ENCODE results near the gene TBC1D5.

TBC1D5 gene

GRCh38 chr3:17179381-17180205 lies 562.8 kb downstream of the TBC1D5 start:
- in situ Hi-C loops (cut with HindIII; ENCODE audit: low pct_ligation_motif_present, low sequenced_read_pairs): no loop called here
- peak; percentile 61 for DNase-seq
- no peaks in the 10 kb centered on the region for H3K27me3 ChIP-seq (replicated peaks)
- no peaks in the 10 kb centered on the region for H3K36me3 ChIP-seq (replicated peaks)
- H3K27ac ChIP-seq: no peak overlapping the region
- no peak overlapping the region for H3K4me3 ChIP-seq (ENCODE audit: low read depth, low read length)
- no peak for TF ChIP-seq CTCF (IDR thresholded peaks at IDR 0.05; ENCODE audit: low read depth, low read length, missing control alignments)

GRCh38 chr3:17176757-17177156 lies 565.7 kb downstream of the TBC1D5 start:
- Histone ChIP-seq H3K4me3 (ENCODE audit: low read depth, low read length) (no peak overlapping the region), H3K27me3 (replicated peaks) (no peaks in the 10 kb centered on the region), H3K36me3 (replicated peaks) (no peaks in the 10 kb centered on the region), H3K27ac (no peak overlapping the region)
- in situ Hi-C loops (cut with HindIII; ENCODE audit: low pct_ligation_motif_present, low sequenced_read_pairs): no loop called here
- DNase-seq: no peak
- peak; percentile 36 for TF ChIP-seq CTCF (IDR thresholded peaks at IDR 0.05; ENCODE audit: low read depth, low read length, missing control alignments)

- Histone ChIP-seq H3K27ac (peak overlapping the region; percentile 1), H3K4me3 (ENCODE audit: low read depth, low read length) (no peak overlapping the region), H3K27me3 (replicated peaks) (no peaks in the 10 kb centered on the region), H3K36me3 (replicated peaks) (no peaks in the 10 kb centered on the region)
- in situ Hi-C loops (cut with HindIII; ENCODE audit: low pct_ligation_motif_present, low sequenced_read_pairs): no loop called here
- peak; percentile 43 for DNase-seq
- no peak for TF ChIP-seq CTCF (IDR thresholded peaks at IDR 0.05; ENCODE audit: low read depth, low read length, missing control alignments)
These were observed 567.1 kb downstream of the TBC1D5 start for GRCh38 chr3:17175187-17175807.

- Histone ChIP-seq H3K27ac (no peak overlapping the region), H3K36me3 (replicated peaks) (no peaks in the 10 kb centered on the region), H3K4me3 (ENCODE audit: low read depth, low read length) (no peak overlapping the region), H3K27me3 (replicated peaks) (no peaks in the 10 kb centered on the region)
- no peak for TF ChIP-seq CTCF (IDR thresholded peaks at IDR 0.05; ENCODE audit: low read depth, low read length, missing control alignments)
- in situ Hi-C loops (cut with HindIII; ENCODE audit: low pct_ligation_motif_present, low sequenced_read_pairs): no loop called here
- DNase-seq: no peak
These were observed 576.1 kb downstream of the TBC1D5 start for GRCh38 chr3:17166369-17166768.

- Histone ChIP-seq H3K27ac (no peak overlapping the region), H3K4me3 (ENCODE audit: low read depth, low read length) (no peak overlapping the region), H3K27me3 (replicated peaks) (no peaks in the 10 kb centered on the region), H3K36me3 (replicated peaks) (no peaks in the 10 kb centered on the region)
- no peak for TF ChIP-seq CTCF (IDR thresholded peaks at IDR 0.05; ENCODE audit: low read depth, low read length, missing control alignments)
- in situ Hi-C loops (cut with HindIII; ENCODE audit: low pct_ligation_motif_present, low sequenced_read_pairs): no loop called here
- no peak for DNase-seq
These were observed 580.3 kb downstream of the TBC1D5 start for GRCh38 chr3:17162116-17162515.
